B cell (primary cell): Measurements from ENCODE around the gene RRP15. TPM values are rescaled to one million over a fixed set of nuclear protein-coding genes. Genes with fewer than 3 reads are reported as not detected.

ENCODE experiments used
- ATAC-seq: fragments of 200-7000 bp; cut with Tn5 transposase; one replicate; pipeline ENCODE4 v1.10.0; 2021; ENCODE audit warnings: low read depth, mild to moderate bottlenecking, moderate number of reproducible peaks, moderate library complexity
- CTCF ChIA-PET: fragments of 350-600 bp; sonication (Branson Sonifier 250); formaldehyde crosslinking; loops from one replicate; lab custom pipeline; 2021; ENCODE audit warnings: antibody characterized with exemption, inconsistent platforms; lab: Charles Lee
- POLR2A ChIA-PET: fragments of 350-600 bp; sonication (Branson Sonifier 250); formaldehyde crosslinking; loops from one replicate; lab custom pipeline; 2021; ENCODE audit warnings: antibody characterized with exemption; lab: Charles Lee
- DNase-seq: peaks from one replicate; pipeline ENCODE4 v3.0.0; 2013
- H2AFZ ChIP-seq: 2 replicates; pipeline ENCODE4 v1.6.1; 2012; ENCODE audit warnings: mild to moderate bottlenecking, low read depth, low read length; ENCODE audit not compliant: insufficient read depth, poor library complexity, severe bottlenecking
- H3K27ac ChIP-seq, 2 donors: 1 replicate in 1 of 2; 2 replicates in 1 of 2; pipeline ENCODE4 v1.5.1; 2012 to 2013; ENCODE audit warnings: low read length in 2 of 2, mild to moderate bottlenecking in 2 of 2, moderate library complexity in 1 of 2
- H3K27me3 ChIP-seq, 4 experiments: fragments of 200-600 bp in 1 of 4; sonication (generic) in 1 of 4; replicated peaks in 1 of 4; 1 replicate in 2 of 4; 2 replicates in 2 of 4; pipeline versions ENCODE4 v1.6.1 to v1.7.0; 2013 to 2016; ENCODE audit warnings: low read length in 3 of 4, mild to moderate bottlenecking in 2 of 4, mixed read lengths in 1 of 4, moderate library complexity in 1 of 4; ENCODE audit not compliant: insufficient read depth in 4 of 4, control insufficient read depth in 3 of 4; ENCODE audit errors: control extremely low read depth in 1 of 4
- H3K36me3 ChIP-seq, 2 experiments: replicated peaks in 1 of 2; 1 replicate in 1 of 2; 2 replicates in 1 of 2; pipeline versions ENCODE4 v1.6.1 to v1.7.1; 2013; ENCODE audit warnings: low read length in 1 of 2; ENCODE audit not compliant: insufficient read depth in 2 of 2, control insufficient read depth in 1 of 2; ENCODE audit errors: control extremely low read depth in 1 of 2, extremely low read depth in 1 of 2
- H3K4me1 ChIP-seq, 2 donors: fragments of 200-600 bp in 1 of 2; sonication (generic) in 1 of 2; 1 replicate in 1 of 2; 2 replicates in 1 of 2; pipeline versions ENCODE4 v1.5.1 to v1.6.1; 2013 to 2017; ENCODE audit warnings: low read length in 2 of 2; ENCODE audit not compliant: control insufficient read depth in 2 of 2, insufficient read depth in 2 of 2
- H3K4me2 ChIP-seq: replicated peaks from 2 replicates; pipeline ENCODE3; 2012; ENCODE audit warnings: mild to moderate bottlenecking, low read depth, low read length; ENCODE audit not compliant: poor library complexity, severe bottlenecking
- H3K4me3 ChIP-seq, 5 experiments: fragments of 200-600 bp in 1 of 5; sonication (generic) in 1 of 5; 1 replicate in 3 of 5; 2 replicates in 2 of 5; pipeline versions ENCODE4 v1.5.1 to v1.7.0; 2011 to 2016; ENCODE audit warnings: low read length in 4 of 5, mild to moderate bottlenecking in 4 of 5, low read depth in 2 of 5, control low read depth in 1 of 5, moderate library complexity in 1 of 5; ENCODE audit not compliant: insufficient read depth in 1 of 5; ENCODE audit errors: control extremely low read depth in 1 of 5, extremely low read depth in 1 of 5
- H3K79me2 ChIP-seq: fragments of 200-600 bp; sonication (generic); one replicate; pipeline ENCODE4 v1.6.0; 2016; ENCODE audit warnings: low read length; ENCODE audit not compliant: control insufficient read depth, insufficient read depth
- H3K9ac ChIP-seq: fragments of 200-600 bp; sonication (generic); 2 replicates; pipeline ENCODE4 v1.6.1; 2017; ENCODE audit warnings: mild to moderate bottlenecking, low read length, moderate library complexity
- H3K9me3 ChIP-seq, 3 donors: one replicate each; pipeline versions ENCODE4 v1.6.1 to v1.7.1; 2013; ENCODE audit warnings: low read length in 2 of 3; ENCODE audit not compliant: control insufficient read depth in 2 of 3, insufficient read depth in 1 of 3; ENCODE audit errors: control extremely low read depth in 1 of 3
- H4K20me1 ChIP-seq: 2 replicates; pipeline ENCODE4 v1.6.0; 2012; ENCODE audit warnings: mild to moderate bottlenecking, low read length; ENCODE audit not compliant: insufficient read depth, control insufficient read depth, poor library complexity, severe bottlenecking
- H3K27ac Mint-ChIP-seq: one replicate; pipeline ENCODE4 v1.8.0; 2021; ENCODE audit warnings: mixed read lengths
- H3K27me3 Mint-ChIP-seq: one replicate; pipeline ENCODE4 v1.8.0; 2021; ENCODE audit warnings: mixed read lengths
- H3K4me1 Mint-ChIP-seq: one replicate; pipeline ENCODE4 v1.8.0; 2021; ENCODE audit warnings: mixed read lengths
- H3K4me3 Mint-ChIP-seq: one replicate; pipeline ENCODE4 v1.8.0; 2021; ENCODE audit warnings: mixed read lengths
- H3K9me3 Mint-ChIP-seq: one replicate; pipeline ENCODE4 v1.8.0; 2022; ENCODE audit warnings: mixed read lengths; ENCODE audit not compliant: insufficient read depth
- CTCF ChIP-seq: fragments of 200-600 bp; IDR thresholded peaks from one replicate; pipeline ENCODE4 v1.8.0; 2022; ENCODE audit warnings: antibody characterized with exemption, mild to moderate bottlenecking
- EZH2 ChIP-seq: IDR thresholded peaks from 2 replicates; pipeline ENCODE4 v1.6.1; 2012; ENCODE audit warnings: borderline replicate concordance, low read depth, mild to moderate bottlenecking, moderate library complexity, low read length; ENCODE audit not compliant: insufficient read depth, poor library complexity, severe bottlenecking
- whole genome bisulfite sequencing: methylation state at CpG from one replicate; pipeline ENCODE4 v1.1.5; 2013; ENCODE audit warnings: missing lambda C conversion rate; ENCODE audit not compliant: insufficient coverage; 5-methylcytosine and 5-hydroxymethylcytosine counted together
- intact Hi-C: fragments of 100-400 bp; cut with micrococcal nuclease; formaldehyde crosslinking; loops from one replicate; pipeline ENCODE4 v1.10.0; 2022
- polyA plus RNA-seq: library from polyadenylated mRNA; depleted of rRNA; stranded (reverse); fragments of >200 nt; gene quantifications from 2 replicates; pipeline ENCODE4 v1.2.3, GENCODE V29; 2012
- total RNA-seq, 2 donors: library from RNA; stranded (reverse); fragments of 120-200 nt in 1 of 2; gene quantifications; 1 replicate in 1 of 2; 2 replicates in 1 of 2; pipeline versions ENCODE4 v1.2.3 to v1.2.4, GENCODE V29; 2013 to 2022

The RRP15 gene
- total and polyA plus RNA-seq, 2 donors (not counting 1 experiment from before 2014, with no cell fraction given): 1.3 to 20.2 TPM

- Histone ChIP-seq H3K9ac (no peak overlapping the region), H3K4me1 (no peaks in the 10 kb centered on the region), H3K27ac (no peak overlapping the region), H3K9me3 (no peaks in the 10 kb centered on the region), H3K27me3 (peaks cover 0 to 2% (median 0%) of the 10 kb centered on the region in 4 experiments), H3K4me3 (no peak overlapping the region), H3K4me2 (no peak overlapping the region), H3K36me3 (no peaks in the 10 kb centered on the region), H4K20me1 (no peaks in the 10 kb centered on the region), H2AFZ (no peak overlapping the region), H3K79me2 (no peaks in the 10 kb centered on the region)
- ATAC-seq: peak; percentile 31
- H3K9me3 Mint-ChIP-seq: no peaks in the 10 kb centered on the region
- peaks cover 29% of the 10 kb centered on the region for H3K27me3 Mint-ChIP-seq
- ChIA-PET POLR2A (no interaction called here), CTCF (interaction anchor here (0.6 to 0.9 kb wide), 3 partner anchors 58 to 1548 kb away, joined by 3 to 5 read pairs (median 3); no protein-coding TSS in a partner anchor)
- no CpG with 5 or more reads among the region's 6 CpGs for WGBS
- no peaks in the 10 kb centered on the region for H3K4me1 Mint-ChIP-seq
- peak; percentile 13 for DNase-seq
- H3K4me3 Mint-ChIP-seq: no peak overlapping the region
- no peak overlapping the region for H3K27ac Mint-ChIP-seq
- intact Hi-C loops: no loop called here
- no peak for TF ChIP-seq EZH2
- peak; percentile 45 for TF ChIP-seq CTCF
These were observed 25.3 kb upstream of the RRP15 start for GRCh38 chr1:218259800-218260199.

GRCh38 chr1:218262259-218262658 is 22.8 kb upstream of the RRP15 start:
- TF ChIP-seq CTCF (no peak), EZH2 (no peak)
- Mint-ChIP-seq H3K9me3 (no peaks in the 10 kb centered on the region), H3K27ac (no peak overlapping the region), H3K27me3 (peaks cover 42% of the 10 kb centered on the region), H3K4me1 (no peaks in the 10 kb centered on the region), H3K4me3 (no peak overlapping the region)
- ChIA-PET CTCF (no interaction called here), POLR2A (no interaction called here)
- Histone ChIP-seq H3K4me3 (no peak overlapping the region), H3K9me3 (no peaks in the 10 kb centered on the region), H4K20me1 (no peaks in the 10 kb centered on the region), H3K4me1 (no peaks in the 10 kb centered on the region), H3K79me2 (no peaks in the 10 kb centered on the region), H3K27me3 (peaks cover 0 to 4% (median 1%) of the 10 kb centered on the region in 4 experiments), H3K27ac (no peak overlapping the region), H2AFZ (no peak overlapping the region), H3K4me2 (no peak overlapping the region), H3K36me3 (no peaks in the 10 kb centered on the region), H3K9ac (no peak overlapping the region)
- 80% methylated on average over 1 of the region's 2 CpGs for WGBS
- intact Hi-C loops: no loop called here
- DNase-seq: no peak
- ATAC-seq: no peak
